ENCODE measurements around the gene SPARC. TPM values are rescaled to one million over a fixed set of nuclear protein-coding genes. Genes with fewer than 3 reads are reported as not detected.
"Not testable (repeated sequence)": the region's sequence is repeated elsewhere in the genome, so short reads cannot be mapped to it uniquely, and the experiment has no call there.

SPARC gene
- total RNA-seq, 2 experiments from 2014 or later: 0.39 to 0.96 TPM

DNA sequence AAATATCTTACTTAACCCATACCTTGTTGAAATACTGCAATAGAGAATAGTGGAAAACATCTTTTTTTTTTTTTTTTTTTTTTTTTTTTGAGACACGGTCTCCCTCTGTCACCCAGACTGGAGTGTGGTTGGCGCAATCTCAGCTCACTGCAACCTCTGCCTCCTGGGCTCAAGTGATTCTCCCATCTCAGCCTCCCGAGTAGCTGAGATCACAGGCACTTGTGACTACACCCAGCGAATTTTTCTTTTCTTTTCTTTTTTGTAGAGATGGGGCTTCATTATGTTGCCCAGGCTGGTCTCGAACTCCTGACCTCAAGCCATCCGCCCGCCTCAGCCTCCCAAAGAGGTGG lies 6.6 kb downstream of the SPARC start:
- H3K4me1 Mint-ChIP-seq; H3K4me3 Mint-ChIP-seq; H3K36me3 Mint-ChIP-seq; DNase-seq; H3K27me3 Mint-ChIP-seq; POLR2A ChIA-PET; ATAC-seq (ENCODE audit: low read depth); H3K27ac Mint-ChIP-seq; H3K9me3 Mint-ChIP-seq: not testable (repeated sequence)

DNA sequence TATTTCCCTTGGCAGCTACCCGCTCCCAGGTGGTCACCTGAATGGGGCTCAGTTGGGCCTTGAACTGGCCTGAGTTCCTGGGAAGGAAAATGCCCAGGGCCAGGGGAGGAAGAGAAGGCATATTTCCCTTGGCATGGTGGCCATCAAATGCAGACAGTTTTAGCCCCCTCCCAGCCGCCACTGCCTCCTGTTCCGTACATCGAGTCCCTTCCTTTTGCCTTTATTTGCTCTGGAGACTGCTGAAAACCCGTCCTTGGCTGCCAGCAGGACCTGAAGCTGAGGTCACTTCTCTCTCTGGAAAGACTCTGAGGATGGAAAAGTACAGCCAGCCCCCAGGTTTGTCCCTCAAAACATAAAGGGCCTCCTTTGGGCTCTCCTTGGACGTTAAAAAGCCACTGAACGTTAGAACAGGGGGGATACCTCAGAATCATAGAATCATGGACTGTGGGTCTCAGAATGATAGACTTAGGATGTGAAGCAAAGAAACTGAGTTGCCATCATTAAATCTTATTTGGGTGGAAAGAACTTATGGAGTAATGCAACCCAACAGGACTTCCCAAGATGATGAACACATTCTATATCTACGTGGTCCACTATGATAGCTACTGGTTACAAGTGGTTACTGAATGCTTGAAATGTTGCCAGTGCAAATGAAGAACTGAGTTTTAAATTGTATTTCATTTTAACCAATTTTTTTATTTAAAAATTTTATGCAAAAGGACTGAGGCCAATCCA lies 7.1 kb downstream of the SPARC start:
- DNase-seq: no peak
- Mint-ChIP-seq H3K4me3 (no peak overlapping the region), H3K4me1 (peaks cover 3% of the 10 kb centered on the region), H3K27me3 (peaks cover 6% of the 10 kb centered on the region), H3K9me3 (no peaks in the 10 kb centered on the region), H3K36me3 (no peaks in the 10 kb centered on the region), H3K27ac (no peak overlapping the region)
- ATAC-seq (ENCODE audit: low read depth): no peak
- POLR2A ChIA-PET: no interaction called here

DNA sequence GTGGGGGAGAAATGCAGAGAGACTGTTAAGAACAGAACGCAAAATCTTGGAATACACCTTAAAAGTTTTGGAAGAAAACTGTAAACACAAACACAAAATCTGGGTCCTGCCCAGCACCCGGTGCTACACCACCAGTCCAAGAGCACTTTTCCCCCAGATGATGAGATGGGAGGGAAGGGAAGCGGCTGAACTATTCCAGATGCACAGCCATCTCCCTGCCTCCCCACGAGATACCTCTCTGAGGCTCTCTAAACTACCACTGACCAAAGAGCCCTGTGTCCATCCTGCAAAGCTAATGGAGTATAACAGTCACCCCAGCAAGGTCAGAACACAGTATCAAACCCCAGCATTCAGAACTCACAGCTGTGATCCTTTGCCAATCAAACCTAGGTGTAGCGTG lies 8.0 kb downstream of the SPARC start:
- DNase-seq: no peak
- H3K9me3 Mint-ChIP-seq: no peaks in the 10 kb centered on the region
- H3K27ac Mint-ChIP-seq: no peak overlapping the region
- POLR2A ChIA-PET: no interaction called here
- peaks cover 6% of the 10 kb centered on the region for H3K27me3 Mint-ChIP-seq
- peaks cover 3% of the 10 kb centered on the region for H3K4me1 Mint-ChIP-seq
- H3K4me3 Mint-ChIP-seq: no peak overlapping the region
- H3K36me3 Mint-ChIP-seq: no peaks in the 10 kb centered on the region
- ATAC-seq (ENCODE audit: low read depth): no peak

DNA sequence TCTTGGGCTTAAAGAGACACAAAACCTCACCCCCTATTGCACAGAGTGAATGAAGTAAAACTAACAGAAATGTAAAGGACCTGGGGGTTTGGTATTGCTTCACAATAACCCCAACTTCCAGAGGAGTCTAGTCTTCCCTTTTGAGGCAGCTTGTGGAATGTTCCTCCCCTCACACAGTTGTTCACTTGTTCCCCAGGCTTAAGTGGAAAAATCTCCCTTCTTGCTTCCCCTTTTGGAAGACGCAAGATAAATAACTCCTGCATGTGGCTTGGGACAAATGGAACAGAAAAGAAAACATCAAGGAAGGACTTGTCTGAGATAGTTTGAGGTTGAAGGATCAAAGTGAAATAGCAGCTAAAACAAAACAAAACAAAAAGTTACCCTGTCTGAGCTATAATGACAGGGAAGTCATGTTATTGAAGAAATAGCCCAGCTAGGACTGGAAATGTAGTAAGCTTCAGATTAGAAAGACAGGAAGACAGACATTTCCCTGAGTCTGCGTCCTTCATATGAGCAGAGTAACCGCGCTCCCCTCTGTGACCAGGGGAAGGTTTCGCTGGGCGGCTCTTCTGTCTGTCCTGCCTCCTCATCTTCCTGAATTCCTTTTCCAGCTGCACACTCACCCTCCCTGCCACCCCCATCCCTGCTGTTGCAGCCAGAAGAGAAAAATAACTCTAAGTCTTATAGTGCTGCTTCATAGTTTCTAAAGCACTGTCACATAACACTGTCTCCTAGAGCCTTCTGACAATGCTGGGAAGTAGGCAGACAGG lies 8.8 kb downstream of the SPARC start:
- no peaks in the 10 kb centered on the region for H3K36me3 Mint-ChIP-seq
- POLR2A ChIA-PET: no interaction called here
- H3K27me3 Mint-ChIP-seq: peaks cover 4% of the 10 kb centered on the region

DNA sequence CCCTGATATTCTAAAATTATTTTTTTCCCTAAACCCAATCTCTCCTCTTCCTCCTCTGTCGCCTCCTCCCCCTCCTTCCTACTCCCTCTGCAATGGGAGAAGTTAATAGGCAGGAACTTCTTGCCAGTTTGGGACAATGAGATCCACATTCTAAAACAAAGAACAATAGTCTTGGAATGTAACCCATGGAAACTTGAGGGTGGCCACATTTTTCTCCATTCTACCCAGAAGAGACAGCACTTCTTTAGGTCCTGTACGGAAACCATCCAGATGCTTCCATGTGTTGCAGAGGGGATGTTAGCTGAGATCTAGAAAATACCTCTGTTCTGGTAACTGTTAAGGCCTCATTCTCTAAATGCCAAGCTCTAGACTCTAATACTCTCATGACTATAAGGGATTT lies 10.0 kb downstream of the SPARC start:
- no peak for ATAC-seq (ENCODE audit: low read depth)
- peaks cover 3% of the 10 kb centered on the region for H3K4me1 Mint-ChIP-seq
- DNase-seq: no peak
- POLR2A ChIA-PET: no interaction called here
- no peaks in the 10 kb centered on the region for H3K36me3 Mint-ChIP-seq
- H3K9me3 Mint-ChIP-seq: no peaks in the 10 kb centered on the region
- no peak overlapping the region for H3K27ac Mint-ChIP-seq
- H3K4me3 Mint-ChIP-seq: no peak overlapping the region
- H3K27me3 Mint-ChIP-seq: peaks cover 4% of the 10 kb centered on the region

More for the DNA sequence above, 8.8 kb downstream of the SPARC start:
- ATAC-seq (ENCODE audit: low read depth): no peak
- no peak for DNase-seq
- no peaks in the 10 kb centered on the region for H3K9me3 Mint-ChIP-seq
- peaks cover 3% of the 10 kb centered on the region for H3K4me1 Mint-ChIP-seq
- no peak overlapping the region for H3K4me3 Mint-ChIP-seq
- H3K27ac Mint-ChIP-seq: no peak overlapping the region

DNA sequence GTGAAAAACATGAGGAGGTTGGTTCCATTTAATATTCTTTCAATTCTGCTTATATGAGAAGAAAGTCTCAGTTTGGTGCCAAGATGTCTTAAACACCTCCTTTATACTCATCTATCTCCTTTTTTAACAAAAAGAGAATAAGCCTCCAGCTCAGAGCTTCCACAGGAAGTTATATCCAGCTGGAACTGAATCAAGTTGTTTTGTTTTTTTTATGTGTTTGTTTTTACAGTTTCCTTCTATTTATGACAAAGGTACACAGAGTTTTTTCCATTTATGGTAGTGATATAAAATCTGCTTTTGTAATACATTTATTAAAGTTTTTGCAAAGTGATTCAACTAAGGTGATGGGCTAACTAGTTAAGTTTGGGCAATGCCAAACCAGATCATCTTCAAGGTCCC lies 10.4 kb downstream of the SPARC start:
- H3K4me1 Mint-ChIP-seq: peaks cover 3% of the 10 kb centered on the region
- peaks cover 4% of the 10 kb centered on the region for H3K27me3 Mint-ChIP-seq
- ATAC-seq (ENCODE audit: low read depth): no peak
- no peak for DNase-seq
- no peak overlapping the region for H3K27ac Mint-ChIP-seq
- POLR2A ChIA-PET: no interaction called here
- H3K4me3 Mint-ChIP-seq: no peak overlapping the region
- H3K36me3 Mint-ChIP-seq: no peaks in the 10 kb centered on the region
- H3K9me3 Mint-ChIP-seq: no peaks in the 10 kb centered on the region

DNA sequence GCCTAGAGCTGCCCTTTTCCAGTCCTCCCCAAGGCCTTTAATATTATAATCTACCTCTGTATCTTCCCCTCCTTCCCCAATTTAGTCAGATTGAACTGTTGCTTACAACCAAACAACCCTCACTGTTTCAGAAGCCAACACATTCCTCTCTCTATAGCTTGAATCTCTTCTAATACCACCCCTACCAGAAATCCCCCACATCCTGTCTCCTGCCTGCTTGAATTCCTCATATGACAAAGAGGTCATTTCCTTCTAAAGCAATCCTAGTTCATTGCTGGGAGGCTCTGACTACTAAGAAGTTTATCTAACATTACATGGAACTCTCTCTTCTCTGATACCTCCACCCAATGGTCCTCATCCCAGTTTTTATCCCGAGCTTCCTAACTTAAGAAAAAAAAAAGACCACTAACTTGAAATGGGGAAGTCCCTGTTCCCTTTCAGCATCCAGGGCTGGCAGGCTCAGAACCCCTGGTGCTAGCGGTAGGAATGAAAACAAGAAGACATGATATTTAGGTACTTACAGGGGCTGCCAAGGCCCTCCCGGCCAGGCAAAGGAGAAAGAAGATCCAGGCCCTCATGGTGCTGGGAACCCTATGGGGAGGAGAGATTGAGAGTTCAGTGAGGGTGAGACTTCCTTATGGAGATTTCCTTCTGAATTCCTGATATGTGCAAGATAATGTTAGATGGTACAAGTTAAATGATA lies 11.0 kb downstream of the SPARC start:
- no peak overlapping the region for H3K27ac Mint-ChIP-seq
- DNase-seq: no peak
- POLR2A ChIA-PET: no interaction called here
- no peaks in the 10 kb centered on the region for H3K9me3 Mint-ChIP-seq
- no peaks in the 10 kb centered on the region for H3K36me3 Mint-ChIP-seq
- peaks cover 4% of the 10 kb centered on the region for H3K27me3 Mint-ChIP-seq
- ATAC-seq (ENCODE audit: low read depth): no peak
- no peak overlapping the region for H3K4me3 Mint-ChIP-seq
- H3K4me1 Mint-ChIP-seq: peaks cover 3% of the 10 kb centered on the region

DNA sequence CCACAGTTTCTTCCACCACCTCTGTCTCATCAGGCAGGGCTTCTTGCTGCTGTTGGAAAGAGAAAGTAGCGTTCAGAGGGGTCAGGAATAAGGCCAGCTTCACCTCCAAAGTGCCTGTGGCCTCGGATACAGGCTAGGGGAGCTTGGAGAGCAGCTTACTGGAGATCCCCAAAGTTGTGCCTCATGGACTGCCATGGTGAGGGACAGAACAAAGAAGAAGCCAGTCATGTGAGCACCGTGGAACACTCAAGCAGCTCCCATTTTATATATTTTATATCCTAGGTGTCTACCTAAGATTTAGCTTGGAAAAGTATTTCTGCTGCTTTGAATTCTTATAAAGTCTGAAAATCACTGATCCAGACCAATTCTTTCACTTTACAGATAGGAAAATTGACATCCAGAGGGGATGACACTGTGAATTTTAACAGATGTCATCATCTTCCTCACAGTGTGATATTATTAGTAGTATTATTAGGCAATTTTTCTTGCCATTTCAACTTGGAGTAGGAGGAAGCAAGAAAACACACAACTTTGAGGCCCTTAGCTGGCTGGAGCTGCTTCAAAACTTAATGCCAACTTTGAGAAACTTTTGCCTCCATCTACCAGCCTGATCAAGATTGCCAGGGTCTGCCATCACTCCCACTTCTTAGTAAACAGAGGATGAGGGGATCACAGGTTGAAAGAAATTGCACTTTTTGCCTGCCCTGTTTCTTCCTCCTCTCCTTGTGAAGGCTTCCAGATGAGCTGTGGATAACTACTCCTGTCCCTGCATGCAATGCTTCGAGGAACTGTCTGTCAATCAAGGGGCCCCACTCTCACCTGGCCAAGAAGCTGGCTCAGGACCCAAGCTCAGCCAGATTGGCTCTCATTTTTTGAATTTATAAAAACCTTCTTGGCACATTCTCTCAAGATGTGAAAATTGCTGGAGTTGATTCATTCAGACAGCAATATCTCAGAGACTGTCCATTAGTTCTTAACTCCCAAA lies 11.8 kb downstream of the SPARC start:
- no peak overlapping the region for H3K27ac Mint-ChIP-seq
- no peak for DNase-seq
- ATAC-seq (ENCODE audit: low read depth): no peak
- H3K36me3 Mint-ChIP-seq: no peaks in the 10 kb centered on the region
- H3K27me3 Mint-ChIP-seq: peaks cover 4% of the 10 kb centered on the region
- no peaks in the 10 kb centered on the region for H3K9me3 Mint-ChIP-seq
- POLR2A ChIA-PET: no interaction called here
- H3K4me1 Mint-ChIP-seq: peaks cover 3% of the 10 kb centered on the region
- no peak overlapping the region for H3K4me3 Mint-ChIP-seq

DNA sequence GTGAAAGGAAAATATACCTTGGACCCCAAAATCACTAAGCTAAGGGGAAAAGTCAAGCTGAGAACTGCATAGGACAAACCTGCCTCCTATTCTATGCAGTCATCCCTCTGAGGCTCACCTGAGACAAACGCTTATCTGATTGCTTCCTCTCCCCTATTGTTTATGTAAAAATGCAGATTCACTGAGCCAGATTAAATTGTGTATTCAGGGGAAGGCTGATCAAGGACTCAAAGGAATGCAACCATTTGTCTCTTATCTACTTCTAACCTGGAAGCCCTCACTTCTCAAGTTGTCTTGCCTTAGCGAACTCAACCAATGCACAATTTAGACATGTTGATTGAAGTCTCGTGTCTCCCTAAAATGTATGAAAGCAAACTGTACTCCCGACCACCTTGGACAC lies 13.3 kb downstream of the SPARC start:
- H3K27ac Mint-ChIP-seq: no peak overlapping the region
- DNase-seq: no peak
- H3K9me3 Mint-ChIP-seq: no peaks in the 10 kb centered on the region
- H3K36me3 Mint-ChIP-seq: no peaks in the 10 kb centered on the region
- POLR2A ChIA-PET: no interaction called here
- peaks cover 3% of the 10 kb centered on the region for H3K4me1 Mint-ChIP-seq
- H3K4me3 Mint-ChIP-seq: no peak overlapping the region
- no peak for ATAC-seq (ENCODE audit: low read depth)
- H3K27me3 Mint-ChIP-seq: peaks cover 4% of the 10 kb centered on the region

DNA sequence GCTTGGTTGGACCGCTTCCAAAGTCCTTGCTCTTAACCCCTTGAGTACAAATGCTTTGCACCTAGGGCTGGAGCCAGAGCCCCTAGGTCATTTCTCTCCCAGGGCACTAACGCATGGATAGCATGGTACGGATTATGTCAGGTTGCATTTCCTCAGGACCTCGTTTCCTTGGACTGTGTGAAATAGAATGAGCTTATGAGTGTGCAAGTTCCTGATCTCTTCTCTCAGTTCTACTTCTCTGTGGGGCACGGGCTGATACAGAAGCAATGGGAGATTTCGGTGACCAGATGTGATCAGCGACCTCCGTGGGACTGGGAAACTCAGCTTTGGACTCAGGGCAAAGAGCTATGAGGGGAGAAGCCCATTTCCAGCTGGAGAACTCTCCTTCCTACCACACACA lies 14.2 kb downstream of the SPARC start:
- Mint-ChIP-seq H3K9me3 (no peaks in the 10 kb centered on the region), H3K4me3 (no peak overlapping the region), H3K27me3 (peaks cover 4% of the 10 kb centered on the region), H3K4me1 (peaks cover 3% of the 10 kb centered on the region), H3K36me3 (no peaks in the 10 kb centered on the region), H3K27ac (no peak overlapping the region)
- no peak for ATAC-seq (ENCODE audit: low read depth)
- DNase-seq: no peak
- POLR2A ChIA-PET: no interaction called here

DNA sequence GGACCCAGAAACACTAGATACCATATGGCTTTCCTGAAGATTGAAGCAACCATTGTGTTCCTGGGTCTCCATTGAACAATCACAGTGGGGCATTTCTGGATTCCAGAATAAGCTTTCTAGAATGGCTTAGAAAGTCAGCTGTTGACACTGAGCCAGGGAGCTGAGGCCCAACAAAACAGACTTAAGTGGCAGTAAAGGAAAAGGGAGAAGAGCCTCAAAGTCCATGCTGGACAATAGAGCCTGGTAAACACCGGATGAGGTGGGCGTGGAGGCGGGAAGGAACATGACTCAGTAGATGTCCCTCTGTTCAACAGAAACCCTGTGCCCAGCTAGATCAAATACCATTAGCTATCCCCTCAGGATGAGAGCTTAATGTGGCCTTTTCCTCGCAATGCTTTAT lies 14.8 kb downstream of the SPARC start:
- no peak for DNase-seq
- no peak for ATAC-seq (ENCODE audit: low read depth)
- H3K36me3 Mint-ChIP-seq: no peaks in the 10 kb centered on the region
- no peak overlapping the region for H3K27ac Mint-ChIP-seq
- H3K4me3 Mint-ChIP-seq: no peak overlapping the region
- POLR2A ChIA-PET: no interaction called here
- H3K9me3 Mint-ChIP-seq: no peaks in the 10 kb centered on the region
- H3K4me1 Mint-ChIP-seq: peaks cover 3% of the 10 kb centered on the region
- H3K27me3 Mint-ChIP-seq: peaks cover 4% of the 10 kb centered on the region

DNA sequence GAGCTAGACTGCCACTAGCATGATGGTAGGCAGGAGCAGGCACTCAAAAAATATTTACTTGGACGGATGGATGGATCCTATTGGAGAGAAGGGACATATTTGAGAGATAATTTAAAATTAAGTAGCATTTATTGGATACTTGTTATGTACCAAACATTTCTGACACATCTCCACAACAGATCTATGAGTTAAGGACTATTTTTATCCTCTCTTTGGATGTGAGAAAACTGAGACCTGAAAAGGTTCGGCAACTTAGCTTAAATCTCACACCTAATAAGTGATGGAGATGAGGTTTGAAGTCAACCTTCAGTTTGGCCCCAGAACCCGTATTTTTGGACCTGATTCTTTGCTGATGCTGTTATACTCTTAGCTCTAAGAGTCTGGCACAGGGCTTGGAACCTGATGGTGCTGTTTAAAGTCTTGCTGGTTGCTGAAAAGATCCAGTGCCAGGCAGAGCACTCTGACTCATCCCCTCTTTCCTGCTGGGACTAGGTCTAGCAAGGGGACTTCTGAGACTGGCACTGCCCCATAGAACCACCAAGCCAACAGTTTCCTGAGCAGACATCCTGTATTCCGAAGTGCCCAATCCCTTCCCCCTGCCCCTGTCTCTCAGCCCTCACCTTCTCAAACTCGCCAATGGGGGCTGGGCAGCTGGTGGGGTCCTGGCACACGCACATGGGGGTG lies 15.6 kb downstream of the SPARC start:
- Mint-ChIP-seq H3K9me3 (no peaks in the 10 kb centered on the region), H3K4me1 (peaks cover 3% of the 10 kb centered on the region), H3K36me3 (no peaks in the 10 kb centered on the region), H3K27me3 (peaks cover 1% of the 10 kb centered on the region), H3K27ac (no peak overlapping the region), H3K4me3 (no peak overlapping the region)
- DNase-seq (no peak), ATAC-seq (ENCODE audit: low read depth) (no peak)
- POLR2A ChIA-PET: no interaction called here

All from activated naive CD8-positive, alpha-beta T cell treated with anti-CD3 and anti-CD28 coated beads, Interleukin-2, amount 10 ng/mL, durations not matched to agents 7 days and 5 days (primary cell).